DMS53 (cell line): ENCODE results near the gene FBN3.

Experiments used
- DNase-seq: peaks from one replicate; lab custom pipeline; 2025; lab: John Stamatoyannopoulos, UW

Gene FBN3

DNA sequence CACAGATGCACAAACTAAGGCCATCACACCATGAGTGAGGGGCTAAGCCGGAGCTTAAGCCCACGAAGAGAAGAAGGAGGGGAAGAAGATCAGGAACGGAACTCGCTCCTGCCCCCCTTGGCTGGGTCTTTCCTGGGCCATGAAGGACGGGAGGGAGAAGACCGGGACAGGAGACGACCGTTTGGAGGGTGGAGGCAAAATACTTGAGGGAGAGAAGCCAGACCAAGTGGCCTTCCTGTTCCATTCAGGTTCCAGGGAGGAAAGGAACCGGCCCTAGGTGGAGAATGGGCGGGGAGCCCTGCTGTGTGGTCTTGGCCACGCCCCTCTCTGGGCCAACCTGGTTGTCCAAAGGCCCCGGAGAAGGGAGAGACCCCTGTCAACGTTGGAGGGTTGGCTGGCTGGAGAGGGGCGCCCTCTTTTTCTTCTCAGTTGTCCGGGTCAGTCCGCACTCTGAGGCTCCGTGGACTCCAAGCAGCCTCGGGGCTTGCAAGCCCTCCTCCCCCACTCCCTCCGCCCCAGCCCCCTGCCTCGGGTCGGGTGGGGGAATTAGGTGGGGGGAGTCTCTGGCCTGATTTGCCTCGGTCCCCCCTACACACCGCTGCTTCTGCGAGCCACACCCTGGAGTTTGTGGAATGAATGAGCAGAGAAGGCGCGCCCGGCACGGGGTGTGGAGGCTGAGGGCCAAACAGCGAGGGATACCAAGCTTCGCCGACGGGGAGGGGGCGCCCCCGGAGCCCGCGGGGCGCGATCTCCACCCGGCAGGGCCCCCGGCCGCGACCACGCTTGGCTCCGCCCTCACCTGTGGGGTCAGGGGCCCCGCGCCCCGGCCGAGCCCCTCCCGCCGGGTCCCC lies 757 bp downstream of the FBN3 start:
- peak; percentile 81 for DNase-seq

DNA sequence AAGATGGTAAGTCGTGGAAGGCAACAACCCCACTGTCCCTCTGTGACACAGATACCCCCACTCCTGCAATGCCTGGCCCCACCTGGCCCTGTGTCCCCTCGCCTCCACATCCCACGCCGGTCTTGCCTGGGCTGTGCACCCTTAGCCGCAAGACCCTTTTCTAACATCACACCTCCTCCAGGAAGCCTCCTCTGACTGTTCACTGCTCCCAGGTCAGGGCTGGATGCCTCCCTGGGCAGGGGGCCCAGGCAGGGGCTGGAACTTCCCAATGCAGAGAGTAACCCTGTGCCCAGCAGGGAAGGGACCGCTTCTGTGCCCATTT lies 1.3 kb downstream of the FBN3 start:
- no peak for DNase-seq

DNA sequence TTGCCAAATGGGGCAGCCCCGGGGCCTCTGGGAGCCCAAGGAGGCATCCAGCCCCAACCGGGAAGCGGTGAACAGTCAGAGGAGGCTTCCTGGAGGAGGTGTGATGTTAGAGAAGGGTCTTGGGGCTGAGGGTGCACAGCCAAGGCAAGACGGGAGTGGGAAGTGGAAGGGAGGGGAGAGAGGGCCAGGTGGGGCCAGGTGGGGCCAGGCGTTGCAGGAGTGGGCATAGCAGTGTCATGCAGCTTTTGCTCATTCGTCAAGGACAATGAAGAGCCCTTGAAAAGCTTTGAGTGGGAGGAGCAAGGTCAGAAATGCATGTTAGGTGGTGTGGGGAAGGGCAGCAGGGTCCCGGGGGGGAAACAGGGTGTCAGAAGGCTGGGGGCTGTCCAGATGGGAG lies 1.8 kb downstream of the FBN3 start:
- DNase-seq: peak; percentile 24

DNA sequence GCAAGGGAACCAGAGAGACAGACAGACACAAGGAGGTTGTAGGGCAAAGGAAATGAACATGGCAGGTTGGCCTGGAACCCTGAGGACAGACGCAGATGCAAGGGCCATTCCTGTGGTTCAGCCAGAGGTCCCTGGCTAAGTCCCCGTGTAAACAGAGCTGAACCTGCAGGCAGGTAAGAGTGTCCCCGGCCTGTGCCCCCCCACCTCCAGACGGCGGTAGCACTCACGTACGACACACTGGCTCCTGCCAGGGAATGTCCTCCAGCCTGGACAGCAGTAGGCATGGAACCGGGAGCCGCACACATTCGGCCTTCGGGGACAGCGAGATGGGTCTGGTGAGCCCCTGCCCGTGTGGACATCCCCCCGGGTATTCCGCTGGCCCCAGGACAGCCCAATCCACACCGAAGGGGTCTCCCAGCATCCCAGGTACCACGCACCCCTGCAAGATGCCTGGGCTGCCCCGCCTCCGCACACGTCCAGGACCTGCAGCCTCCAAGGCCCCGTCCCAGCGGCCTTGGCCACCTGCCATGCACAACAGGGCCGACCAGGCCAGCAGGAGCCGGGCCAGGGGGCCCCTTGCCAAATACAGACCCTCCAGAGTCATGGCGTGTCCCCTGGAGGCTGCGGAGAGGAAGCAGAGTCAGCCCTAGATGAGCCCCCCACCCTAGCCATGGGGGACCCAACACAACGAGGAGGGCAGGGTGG lies 2.4 kb downstream of the FBN3 start:
- DNase-seq: no peak

DNA sequence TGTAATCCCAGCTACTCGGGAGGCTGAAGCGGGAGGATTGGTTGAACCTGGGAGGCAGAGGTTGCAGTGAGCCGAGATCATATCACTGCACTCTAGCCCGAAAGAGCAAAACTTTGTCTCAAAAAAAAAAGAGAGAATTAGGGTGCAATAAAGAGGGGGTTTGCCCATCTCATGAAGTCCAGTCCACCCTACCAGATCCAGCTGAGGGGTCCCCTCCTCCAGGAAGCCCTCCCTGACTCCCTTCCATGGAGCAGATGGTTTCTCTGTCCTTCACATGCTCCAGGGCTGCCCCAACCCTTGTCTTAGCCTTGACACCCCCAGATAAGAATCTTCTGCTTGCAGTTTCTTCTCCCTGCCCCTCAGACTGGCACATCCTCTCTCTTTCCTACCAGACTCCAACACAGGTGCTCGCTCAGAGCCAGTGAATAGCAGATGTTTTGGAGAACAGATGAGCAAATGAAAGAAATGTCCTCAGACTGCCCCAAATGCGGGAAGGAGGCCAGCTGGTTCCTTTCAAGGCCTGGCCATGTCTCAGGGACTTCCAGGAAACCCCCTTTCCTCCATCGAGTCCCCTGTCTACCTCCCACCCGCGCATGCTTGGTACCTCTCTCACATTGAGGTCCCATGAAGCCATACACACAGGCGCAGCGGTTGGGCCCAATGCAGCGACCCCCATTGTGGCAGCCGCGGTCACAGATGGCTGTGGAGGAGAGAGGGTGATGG lies 5.0 kb downstream of the FBN3 start:
- no peak for DNase-seq

DNA sequence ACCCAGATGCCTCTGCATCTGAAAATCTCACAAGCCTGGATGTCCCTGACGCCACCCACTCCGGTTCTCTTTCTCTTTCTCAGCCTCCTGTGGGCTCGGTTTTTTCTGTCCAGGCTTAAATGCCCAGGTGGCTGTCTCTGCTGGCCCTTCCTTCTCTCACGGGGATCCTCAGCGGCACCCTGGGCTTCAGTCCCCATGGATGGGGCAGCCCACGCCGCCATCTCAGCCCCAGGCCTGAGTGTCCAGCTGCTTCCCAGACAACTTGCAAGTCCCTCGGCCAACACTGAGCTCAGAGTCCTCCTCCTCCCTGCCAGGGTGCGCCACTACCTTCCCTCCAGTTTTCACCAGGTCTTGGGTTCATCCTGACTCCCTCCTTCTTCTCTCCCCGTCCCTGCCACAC lies 6.4 kb downstream of the FBN3 start:
- DNase-seq: no peak

DNA sequence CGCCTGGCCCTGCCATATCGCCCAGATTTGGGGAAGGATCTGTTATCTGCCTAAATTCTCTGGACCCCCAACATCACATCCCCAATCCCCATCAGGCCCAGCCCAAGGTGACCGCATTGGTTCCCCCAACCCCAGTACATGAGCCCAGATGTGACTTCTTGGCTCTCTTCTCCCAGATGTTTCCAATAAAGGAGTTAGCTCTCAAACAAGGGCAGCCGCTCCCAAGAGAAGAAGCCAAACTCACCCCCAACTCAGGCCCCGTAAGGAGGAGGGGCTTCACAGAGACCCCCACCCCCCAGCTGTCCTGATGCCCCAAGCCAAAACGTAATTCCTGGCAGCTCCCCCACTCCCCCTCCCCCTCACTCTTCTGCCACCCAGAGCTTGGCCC lies 6.9 kb downstream of the FBN3 start:
- DNase-seq: no peak

DNA sequence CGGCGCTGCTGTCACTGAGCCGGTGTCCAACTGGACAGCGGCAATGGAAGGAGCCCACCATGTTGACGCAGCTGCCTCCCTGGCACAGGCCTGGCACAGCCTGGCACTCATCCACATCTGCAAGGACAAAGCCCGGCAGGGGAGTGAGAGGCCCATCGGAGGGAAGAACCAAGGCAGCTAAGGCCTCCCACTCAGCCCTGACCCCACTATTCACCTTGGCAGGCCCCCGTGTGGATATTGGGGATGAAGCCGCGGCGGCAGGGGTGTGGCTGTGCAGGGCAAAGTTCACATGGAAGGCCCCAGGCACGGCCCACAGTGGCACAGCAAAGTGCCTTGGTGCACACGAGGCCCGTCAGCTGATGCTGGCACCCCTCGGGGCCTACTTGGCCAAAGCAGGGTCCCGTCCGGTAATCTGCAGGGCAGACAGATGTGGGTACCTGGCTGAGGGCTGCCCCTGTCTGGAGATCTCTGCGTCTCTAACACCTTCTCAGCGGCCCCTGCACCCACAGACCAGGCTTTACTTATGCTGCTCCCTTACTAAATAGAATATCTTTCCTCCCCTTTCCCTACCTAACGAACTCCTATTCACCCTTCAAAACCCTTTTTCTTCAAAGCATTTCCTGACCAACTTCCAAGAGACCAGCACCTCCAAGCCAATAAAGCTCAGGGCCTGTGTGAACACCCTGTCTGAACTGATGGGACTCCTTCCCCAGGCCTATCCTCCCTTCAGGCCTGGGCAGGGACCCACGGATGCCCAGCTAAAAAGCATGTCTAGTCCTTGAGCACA lies 7.5 kb downstream of the FBN3 start:
- DNase-seq: no peak

DNA sequence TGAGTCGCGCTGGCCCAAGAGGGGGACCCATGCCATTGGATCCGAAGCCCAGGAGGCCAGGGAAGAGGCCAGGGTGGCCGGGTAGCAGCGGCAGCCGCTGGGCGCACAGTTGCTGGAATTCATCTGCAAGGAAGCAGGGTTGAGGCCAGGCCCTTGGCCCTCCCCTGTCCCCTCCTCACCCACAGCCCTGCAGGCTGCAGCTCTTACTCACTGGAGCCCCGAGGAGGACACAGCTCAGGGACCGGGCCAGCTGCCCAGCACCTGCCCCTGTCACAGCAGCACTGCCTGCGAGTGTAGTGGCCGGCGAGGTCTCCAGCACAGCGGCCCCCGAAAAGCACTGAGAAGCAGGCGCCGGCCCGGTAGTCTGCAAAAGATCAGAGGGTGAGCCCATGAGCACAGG lies 11.2 kb downstream of the FBN3 start:
- no peak for DNase-seq

DNA sequence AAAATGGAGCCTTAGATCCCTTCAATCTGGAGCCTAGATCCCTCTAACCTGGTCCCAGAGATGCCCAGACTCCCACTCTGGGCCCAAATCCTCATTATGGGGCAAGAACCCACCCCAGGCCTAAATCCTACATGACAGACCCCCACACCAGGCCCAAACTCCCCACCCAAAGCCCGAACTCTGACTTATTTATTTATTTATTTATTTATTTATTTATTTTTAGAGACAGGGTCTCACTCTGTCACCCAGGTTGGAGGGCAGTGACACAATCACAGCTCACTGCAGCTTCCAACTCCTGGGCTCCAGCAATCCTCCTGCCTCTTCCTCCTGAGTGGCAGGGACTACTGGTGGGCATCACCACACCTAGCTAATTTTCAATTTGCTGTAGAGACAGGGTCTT lies 12.0 kb downstream of the FBN3 start:
- DNase-seq: no peak

DNA sequence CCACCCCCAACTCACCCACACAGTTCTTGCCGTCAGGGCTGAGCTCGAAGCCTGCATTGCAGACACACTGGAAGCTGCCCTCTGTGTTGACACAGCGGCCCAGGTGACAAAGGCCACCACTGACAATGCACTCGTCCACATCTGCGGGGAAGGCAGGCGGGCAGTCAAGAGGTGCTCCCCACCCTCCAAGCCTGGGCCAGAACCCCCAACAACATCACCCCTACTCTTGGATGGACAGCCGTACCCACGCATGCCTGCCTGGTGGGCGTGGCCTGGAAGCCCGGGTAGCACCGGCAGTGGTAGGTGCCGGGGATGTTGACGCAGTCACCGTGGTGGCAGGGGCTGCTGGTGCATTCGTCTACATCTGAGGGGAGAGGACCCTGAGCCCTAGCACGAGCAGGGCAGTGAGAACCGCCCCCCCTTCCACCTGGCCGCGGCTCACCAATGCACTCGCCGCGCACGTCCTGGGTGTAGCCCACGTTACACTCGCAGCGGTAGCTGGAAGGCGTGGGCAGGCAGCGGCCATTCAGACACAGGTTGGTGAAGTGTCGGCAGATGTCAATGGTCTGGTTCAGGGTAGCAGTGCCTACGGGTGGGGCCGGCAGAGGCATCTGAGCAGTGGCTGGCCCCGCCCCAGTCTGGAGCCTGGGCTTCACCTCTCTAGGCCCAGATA lies 13.3 kb downstream of the FBN3 start:
- DNase-seq: no peak

DNA sequence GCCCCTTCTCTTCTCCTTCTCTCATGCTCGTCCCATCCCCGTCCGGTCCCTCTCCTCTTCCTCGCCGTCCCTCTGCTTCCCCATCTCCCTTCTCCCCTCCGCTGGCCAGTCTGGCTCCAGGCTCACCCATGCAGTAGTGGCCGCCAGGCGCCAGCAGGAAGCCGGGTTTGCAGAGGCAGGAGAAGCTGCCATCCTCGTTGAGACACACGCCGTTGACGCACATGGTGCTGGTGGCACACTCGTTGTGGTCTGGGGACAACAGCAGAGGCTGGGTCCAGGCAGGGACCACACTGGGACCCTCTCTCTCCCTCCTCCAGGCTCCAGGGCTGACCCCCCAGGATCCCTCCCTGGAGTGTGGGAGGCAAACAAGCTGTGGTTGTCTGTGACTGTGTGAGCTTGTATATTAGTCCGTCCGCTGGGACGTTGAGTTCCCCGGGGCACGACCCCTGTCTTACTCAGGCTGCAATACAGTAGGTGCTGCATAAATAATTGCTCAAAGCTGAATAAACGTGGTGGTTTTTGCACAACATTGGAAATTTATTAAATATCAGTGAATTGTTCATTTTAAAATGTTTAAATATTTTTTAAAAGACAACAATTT lies 16.4 kb downstream of the FBN3 start:
- DNase-seq: no peak

DNA sequence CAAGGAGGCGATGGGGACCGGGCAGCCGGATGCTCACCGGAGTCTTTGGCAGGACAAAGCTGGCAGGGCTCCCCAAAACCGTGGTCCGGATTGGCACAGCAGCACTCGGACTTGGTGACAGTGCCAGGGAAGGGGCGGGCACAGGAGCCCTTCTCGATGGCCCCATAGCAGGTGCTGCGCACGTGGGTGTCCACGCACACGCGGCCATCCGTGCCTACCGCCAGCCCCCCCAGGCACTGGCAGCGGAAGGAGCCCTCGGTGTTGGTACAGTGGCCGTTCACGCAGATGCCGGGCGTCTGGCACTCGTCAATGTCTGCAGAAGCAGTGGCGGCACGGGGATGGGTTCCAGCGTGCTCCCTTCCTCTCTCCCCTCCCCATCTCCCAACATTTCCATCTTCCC lies 17.9 kb downstream of the FBN3 start:
- DNase-seq: no peak

DNA sequence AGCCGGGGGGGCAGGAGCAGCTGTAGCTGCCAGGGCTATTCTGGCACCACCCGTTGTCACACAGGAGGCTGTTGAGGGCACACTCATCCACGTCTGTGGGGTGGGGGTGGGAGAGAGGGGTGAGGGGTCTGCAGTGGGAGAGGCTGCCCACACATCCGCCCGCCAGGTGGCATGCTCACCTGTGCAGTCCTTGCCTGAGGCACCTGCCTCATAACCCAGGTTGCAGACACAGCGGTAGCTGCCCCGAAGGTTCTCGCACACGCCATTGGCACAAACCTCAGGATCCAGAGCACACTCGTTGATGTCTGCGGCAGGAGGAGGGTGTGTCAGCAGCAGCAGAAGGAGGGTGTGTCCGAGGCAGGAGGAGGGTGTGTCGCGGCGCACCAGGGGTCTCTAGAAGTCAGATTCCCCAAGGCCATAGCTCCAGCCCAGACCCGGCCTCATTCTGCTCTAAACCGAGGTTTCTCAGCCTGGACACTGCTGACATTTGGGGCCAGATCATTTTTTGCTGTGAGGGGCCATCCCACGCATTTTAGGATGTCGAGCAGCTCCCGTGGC lies 20.3 kb downstream of the FBN3 start:
- DNase-seq: no peak

DNA sequence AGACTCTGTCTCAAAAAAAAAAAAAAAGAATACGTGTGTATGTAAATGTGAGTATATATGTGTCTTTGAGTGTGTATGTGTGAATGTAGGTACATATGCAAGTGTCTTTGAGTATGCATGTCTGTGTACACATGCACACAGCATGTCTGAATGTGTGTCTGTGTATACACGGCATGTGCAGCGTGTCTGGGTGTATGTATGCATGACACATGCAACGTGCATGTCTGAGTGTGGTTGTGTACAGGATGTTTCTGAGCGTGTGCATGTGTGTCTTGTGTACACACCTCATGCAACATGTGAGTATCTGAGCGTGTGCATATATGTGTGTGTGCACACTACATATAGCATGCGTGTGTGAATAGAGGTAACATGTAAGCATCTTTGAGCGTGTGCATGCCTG lies 20.8 kb downstream of the FBN3 start:
- no peak for DNase-seq

DNA sequence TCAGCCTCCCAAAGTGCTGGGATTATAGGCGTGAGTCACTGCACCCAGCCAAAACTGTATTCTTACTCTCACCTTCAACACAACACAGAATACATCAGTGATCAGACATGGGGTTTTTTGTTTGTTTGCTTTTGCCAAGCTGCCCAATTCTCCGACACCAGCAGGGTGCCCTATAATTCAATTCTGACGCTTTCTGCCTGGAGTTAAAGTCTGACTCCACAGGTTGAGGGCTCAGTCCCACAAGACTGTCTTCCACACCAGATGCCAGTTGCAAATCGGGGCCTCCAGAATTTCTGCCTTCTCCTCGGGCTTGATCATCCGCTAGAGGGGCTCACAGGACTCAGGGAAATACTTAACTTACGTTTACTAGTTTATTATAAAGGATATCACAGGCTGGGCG lies 22.1 kb downstream of the FBN3 start:
- no peak for DNase-seq

DNA sequence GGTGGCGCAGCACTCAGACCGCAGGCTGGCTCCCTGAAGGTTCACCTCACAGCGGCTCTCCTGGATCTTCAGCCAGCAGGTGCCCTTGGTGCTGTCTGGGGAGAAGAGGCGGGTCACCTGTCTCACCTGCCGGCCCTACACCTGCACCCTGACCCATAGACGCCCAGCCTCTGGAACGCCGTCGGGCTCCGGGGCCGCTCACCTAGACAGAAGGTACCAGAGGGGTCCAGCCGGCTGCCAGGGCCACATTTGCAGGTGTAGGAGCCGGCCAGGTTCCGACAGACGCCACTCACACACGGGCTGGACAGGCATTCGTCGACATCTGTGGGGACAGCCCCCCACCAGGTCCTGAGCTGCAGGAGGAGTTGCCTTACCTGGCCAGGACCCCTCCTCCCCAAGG lies 22.9 kb downstream of the FBN3 start:
- peak; percentile 49 for DNase-seq

DNA sequence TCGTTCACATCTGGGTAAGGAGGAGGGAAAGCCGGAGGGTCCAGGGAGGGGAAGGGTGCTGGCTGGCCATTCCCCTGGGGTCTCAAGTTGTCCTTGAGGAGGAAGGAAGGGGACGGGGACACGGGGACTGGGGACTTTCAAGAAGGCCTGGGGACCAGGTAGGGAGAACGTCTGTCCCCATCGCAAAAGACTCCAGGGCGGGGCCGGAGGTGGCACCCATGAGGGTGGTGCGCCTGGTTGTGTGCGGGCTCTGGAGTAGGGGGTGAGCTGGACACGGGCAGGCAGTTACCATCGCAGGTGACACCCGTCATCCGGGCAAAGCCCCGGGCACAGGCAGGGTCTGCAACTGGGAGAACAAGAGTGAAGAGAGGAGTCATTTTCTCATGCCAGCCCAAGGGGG lies 23.4 kb downstream of the FBN3 start:
- DNase-seq: no peak

DNA sequence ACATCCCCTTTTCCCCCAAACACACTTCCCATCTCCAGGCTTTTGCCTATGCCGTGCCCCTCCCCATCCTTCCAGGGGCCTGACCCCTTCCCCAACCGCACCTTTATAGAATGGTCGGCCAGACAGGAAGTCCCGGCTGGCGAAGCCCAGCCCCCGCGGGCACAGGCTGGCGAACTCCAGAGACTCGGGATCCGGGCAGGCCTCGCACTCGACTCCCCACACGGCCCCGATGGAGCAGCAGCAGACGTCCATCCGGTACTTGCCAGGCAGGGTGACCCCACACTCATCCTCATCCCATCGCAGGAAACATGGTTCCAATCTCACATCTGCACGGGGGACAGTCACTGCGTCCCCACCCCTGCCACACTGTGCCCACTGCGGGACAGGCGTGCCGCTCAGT lies 25.7 kb downstream of the FBN3 start:
- DNase-seq: no peak

DNA sequence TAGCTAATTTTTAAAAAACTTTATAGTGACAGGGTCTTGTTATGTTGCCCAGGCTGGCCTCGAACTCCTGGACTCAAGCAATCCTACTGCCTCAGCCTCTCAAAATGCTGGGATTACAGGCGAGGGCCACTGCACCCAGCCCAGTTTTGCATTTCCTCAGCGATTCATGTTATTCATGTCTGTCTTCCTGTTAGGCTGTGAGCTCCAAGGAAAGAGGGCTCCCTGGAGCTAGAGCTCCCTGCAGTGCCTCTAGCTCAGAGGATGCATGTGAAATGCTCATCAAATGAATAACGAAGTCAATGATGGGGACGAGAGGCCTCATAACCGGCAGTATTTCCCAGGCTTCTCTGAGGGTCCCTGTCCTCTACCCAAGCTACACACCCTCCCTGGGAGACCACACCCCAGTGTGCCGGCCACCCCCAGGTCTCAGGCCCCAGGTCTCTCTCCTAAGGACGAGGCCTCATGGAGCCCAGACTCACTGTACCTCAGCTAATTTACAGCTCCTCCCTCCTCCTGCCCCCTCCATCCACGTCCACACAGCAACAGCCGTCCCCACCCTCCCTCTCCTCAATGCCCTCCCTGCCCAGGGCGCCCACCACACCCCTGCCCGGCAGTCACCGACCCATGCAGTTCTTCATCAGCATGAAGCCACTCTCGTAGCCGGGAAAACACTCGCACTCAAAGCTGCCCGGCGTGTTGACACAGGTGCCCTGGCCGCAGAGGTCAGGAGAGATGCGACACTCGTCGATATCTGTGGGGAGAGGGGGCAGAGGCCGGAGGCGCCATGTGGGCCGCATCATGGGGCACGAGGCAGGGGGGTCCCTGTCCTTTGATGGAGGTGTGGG lies 28.5 kb downstream of the FBN3 start:
- peak; percentile 56 for DNase-seq
